HG02763 (cell line): Measurements from ENCODE around the gene EIPR1.

Source experiments
- ATAC-seq: cut with Tn5 transposase; IDR thresholded peaks from one replicate; pipeline ENCODE4 v1.9.1; 2021; ENCODE audit warnings: mild to moderate bottlenecking, moderate library complexity; ENCODE audit not compliant: unreplicated experiment

Gene EIPR1

DNA sequence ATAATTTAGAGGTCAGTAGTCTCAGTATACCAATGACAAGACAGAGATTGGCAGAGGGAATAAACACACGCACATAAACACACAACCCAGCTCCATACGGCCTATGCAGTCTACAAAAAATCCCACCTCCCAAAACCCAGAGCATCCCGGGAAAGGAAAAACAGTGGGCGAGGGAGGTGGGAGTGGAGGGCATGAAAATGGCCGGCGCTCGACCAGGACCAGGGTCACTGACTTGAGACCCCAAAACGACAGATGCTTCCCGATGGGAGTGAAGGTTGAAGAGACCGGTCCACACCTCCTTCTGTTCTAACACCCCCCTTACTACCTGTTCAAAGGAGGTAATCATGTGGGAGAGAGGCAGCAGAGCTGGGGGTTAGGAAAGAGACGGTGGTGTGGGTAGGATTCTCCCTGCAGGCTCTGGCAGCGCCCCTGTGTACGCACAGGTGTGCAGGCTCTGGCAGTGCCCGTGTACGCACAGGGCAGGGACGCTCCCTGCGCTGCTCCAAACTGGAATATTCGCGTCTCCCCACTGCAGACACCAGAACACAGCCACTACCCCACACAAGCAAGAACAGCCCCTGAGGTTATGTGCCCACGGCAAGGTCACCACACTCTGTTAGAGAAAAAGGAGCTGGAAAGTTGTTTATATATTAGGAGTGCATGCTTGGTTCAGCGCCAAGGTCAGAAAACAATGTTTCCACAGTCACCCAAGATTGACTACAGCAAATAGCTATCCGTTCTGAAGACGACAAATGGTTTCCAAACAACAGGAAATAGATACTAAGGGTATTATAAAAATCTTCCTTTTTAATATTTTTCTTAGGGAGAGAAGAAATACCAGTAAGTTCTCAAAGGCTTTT is 67.9 kb downstream of the EIPR1 start:
- ATAC-seq = no peak

- no peak for ATAC-seq
Measured at GRCh38 chr2:3307901-3308300, 69.7 kb downstream of the EIPR1 start.

- ATAC-seq = no peak
Measured at GRCh38 chr2:3307236-3307635, 70.4 kb downstream of the EIPR1 start.

GRCh38 chr2:3305952-3306351 is 71.7 kb downstream of the EIPR1 start:
- ATAC-seq = no peak

- no peak for ATAC-seq
Measured at GRCh38 chr2:3305431-3305830, 72.2 kb downstream of the EIPR1 start.

- peak; percentile 96 for ATAC-seq
Measured at GRCh38 chr2:3303583-3304406, 73.8 kb downstream of the EIPR1 start.

- ATAC-seq = peak; percentile 16
Measured at GRCh38 chr2:3302751-3303582, 74.7 kb downstream of the EIPR1 start.

DNA sequence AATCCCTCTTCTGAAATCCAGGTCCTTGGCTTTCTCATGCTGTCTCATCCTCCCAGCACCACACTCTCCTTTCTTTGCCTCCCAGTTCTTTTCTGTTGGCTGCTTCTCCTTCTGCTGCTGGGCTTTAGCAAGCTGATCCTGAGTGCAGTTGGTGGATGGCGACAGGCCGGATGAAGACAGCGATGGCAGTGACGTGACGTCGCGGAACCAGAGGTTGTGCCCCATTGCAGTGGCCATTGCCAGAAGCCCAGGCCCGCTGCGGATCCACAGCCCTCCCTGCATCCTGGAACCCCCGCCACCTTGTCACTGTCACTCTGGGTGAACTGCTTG is 75.2 kb downstream of the EIPR1 start:
- no peak for ATAC-seq

- no peak for ATAC-seq
Measured at GRCh38 chr2:3301001-3301400, 76.6 kb downstream of the EIPR1 start.

GRCh38 chr2:3300224-3300995 is 77.2 kb downstream of the EIPR1 start:
- no peak for ATAC-seq

- ATAC-seq = no peak
Measured at GRCh38 chr2:3299703-3300102, 77.9 kb downstream of the EIPR1 start.

DNA sequence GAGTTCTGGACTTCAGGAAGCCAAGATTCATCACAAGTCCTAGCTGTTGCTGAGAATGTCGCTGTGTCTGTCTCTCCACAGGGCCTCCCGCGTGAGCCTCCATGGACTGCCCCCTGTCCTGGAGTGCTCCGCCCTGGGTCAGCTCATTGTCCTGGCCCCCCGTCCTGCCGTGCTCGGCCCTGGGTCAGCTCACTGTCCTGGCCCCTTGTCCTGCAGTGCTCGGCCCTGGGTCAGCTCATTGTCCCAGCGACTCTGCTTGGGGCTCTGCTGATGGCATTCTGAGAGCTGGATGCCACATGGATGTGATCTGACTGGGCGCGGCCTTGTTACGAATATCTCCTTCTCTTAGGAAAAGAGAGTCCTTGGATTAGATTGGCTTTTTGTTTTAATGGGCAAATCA is 78.5 kb downstream of the EIPR1 start:
- ATAC-seq = no peak

DNA sequence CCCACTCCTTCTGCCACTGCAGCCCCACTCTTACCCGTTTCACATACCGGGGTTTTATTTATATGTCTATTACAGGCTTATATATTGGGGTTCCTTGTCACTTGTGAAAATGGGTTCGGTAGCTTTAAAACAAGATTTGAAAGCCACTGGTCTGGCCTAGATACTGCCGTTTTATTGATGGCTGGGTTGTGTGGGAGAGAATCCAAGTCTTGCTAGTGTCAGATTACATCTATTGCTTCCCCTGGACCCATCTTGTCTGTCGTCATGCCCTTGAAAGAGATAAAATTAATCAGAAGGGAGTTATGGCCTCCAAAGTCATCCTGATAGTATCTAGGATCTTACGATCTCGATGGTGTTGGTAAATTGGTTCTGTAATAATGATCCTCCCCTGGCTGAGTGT is 79.4 kb downstream of the EIPR1 start:
- no peak for ATAC-seq

DNA sequence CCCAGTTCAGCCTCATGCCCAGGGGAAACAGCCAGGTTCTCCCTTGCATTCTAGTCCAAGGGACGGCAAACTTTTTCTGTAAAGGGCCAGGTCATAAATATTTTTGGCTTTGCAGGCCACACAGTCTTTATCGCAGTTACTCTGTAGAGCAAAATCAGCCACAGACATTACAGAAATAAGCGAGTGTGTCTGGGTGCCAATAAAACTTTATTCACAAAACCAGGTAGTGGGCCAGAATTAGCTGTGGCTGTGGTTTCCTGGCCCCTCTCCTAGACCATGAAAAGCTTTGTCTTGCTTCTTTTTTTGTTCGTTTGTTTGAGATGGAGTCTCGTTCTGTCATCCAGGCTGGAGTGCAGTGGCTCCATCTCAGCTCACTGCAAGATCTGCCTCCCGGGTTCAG is 80.1 kb downstream of the EIPR1 start:
- ATAC-seq = no peak

DNA sequence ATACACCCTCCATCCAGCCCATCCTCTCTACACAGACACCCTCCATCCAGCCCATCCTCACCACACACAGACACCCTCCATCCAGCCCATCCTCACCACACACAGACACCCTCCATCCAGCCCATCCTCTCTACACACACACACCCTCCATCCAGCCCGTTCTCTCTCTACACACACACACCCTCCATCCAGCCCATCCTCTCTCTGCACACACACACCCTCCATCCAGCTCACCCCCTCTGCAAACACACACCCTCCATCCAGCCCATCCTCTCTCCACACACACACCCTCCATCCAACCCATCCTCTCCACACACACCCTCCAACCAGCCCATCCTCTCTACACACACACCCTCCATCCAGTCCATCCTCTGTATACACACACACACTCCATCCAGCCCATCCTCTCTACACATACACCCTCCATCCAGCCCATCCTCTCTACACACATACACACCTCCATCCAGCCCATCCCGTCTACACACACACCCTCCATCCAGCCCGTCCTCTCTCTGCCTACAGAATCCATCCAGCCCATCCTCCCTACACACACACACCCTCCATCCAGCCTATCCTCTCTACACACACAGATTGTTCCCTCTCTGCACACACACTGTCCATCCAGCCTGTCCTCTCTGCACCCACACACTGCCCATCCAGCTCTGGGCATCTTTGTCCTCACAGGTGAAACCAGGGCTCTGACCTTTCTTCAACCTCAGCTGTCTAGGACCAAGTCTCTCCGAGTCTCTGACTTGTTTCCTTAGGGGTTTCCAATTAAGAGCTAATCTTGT is 81.2 kb downstream of the EIPR1 start:
- ATAC-seq = no peak

DNA sequence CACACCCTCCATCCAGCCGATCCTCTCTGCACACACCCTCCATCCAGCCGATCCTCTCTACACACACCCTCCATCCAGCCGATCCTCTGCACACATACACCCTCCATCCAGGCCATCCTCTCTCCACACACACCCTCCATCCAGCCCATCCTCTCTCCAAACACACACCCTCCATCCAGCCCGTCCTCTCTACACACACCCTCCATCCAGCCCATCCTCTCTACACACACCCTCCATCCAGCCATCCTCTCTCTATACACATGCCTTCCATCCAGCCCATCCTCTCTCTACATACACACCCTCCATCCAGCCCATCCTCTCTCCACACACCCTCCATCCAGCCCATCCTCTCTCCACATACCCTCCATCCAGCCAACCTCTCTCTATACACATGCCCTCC is 83.1 kb downstream of the EIPR1 start:
- no peak for ATAC-seq

- ATAC-seq = no peak
Measured at GRCh38 chr2:3294069-3294468, 83.5 kb downstream of the EIPR1 start.

DNA sequence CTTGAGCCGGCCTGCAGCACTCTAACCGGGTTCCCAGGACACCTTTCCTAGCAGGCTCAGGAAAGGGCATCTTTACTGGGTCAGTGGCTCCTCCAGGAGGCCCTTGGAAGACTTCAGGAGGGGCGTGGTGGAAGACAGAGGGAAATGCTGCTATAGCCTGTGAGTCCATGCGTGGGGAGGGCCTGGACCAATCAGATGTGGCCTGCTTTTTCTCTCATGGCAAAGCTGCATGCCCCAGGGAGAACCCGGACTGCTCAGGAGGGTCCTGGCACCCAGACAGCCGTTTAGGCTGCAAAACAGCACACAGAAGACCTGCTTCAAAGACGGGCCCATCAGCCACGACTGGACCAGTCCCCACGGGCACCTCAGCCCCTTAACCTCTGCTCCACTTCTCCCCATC is 84.4 kb downstream of the EIPR1 start:
- no peak for ATAC-seq

GRCh38 chr2:3292416-3292815 is 85.2 kb downstream of the EIPR1 start:
- no peak for ATAC-seq

DNA sequence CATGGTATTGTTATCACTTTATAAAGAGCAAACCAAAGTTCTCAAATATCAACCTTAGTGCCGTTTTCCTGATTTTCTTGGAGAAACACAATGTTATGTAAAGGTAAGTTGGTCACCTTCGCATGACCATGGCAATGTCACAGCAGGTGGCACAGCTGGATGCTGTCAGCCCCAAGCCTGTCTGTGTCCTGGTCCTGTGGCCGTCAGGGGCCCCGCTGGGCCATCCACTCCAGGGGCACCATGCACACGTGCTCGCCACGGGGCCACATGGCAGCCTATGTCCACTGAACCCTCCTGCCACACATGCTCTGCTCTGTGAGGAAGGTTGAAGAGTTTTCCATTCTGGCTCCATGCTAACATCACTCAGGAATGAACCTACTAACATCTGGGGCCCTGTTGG is 85.9 kb downstream of the EIPR1 start:
- ATAC-seq = no peak
